Omental fat pad (tissue), 4 donors: ENCODE data around the gene TEX261. TPM values are rescaled to one million over a fixed set of nuclear protein-coding genes. Genes with fewer than 3 reads are reported as not detected.
A peak's percentile ranks its signal among the peaks of the same experiment; 100 is the strongest.

ENCODE experiments used
- ATAC-seq: fragments of 150-250 bp; one replicate; pipeline ENCODE4 v1.9.1; 2016; ENCODE audit warnings: mild to moderate bottlenecking, moderate library complexity; ENCODE audit not compliant: low FRiP score
- DNase-seq: peaks from one replicate; pipeline ENCODE4 v3.0.0-alpha.2; 2019; ENCODE audit warnings: low spot score
- CTCF ChIP-seq, 3 donors: fragments of 450-650 bp; IDR thresholded peaks; one replicate each; pipeline ENCODE4 v1.5.1; 2016 to 2017; ENCODE audit warnings: antibody characterized with exemption in 3 of 3, mild to moderate bottlenecking in 3 of 3, moderate library complexity in 2 of 3
- total RNA-seq, 4 donors: library from RNA; depleted of rRNA; stranded (reverse); fragments of >200 nt; gene quantifications; one replicate each; pipeline ENCODE4 v1.1.0, GENCODE V29; 2016

The TEX261 gene
- total RNA-seq, 4 donors from 2014 or later: 33.6 to 63.0 (median 41.1) TPM

- ATAC-seq: no peak
- DNase-seq: no peak
- no peak for TF ChIP-seq CTCF (IDR thresholded peaks at IDR 0.05)
These were observed 39.8 kb downstream of the TEX261 start for GRCh38 chr2:70954886-70955285.

DNA sequence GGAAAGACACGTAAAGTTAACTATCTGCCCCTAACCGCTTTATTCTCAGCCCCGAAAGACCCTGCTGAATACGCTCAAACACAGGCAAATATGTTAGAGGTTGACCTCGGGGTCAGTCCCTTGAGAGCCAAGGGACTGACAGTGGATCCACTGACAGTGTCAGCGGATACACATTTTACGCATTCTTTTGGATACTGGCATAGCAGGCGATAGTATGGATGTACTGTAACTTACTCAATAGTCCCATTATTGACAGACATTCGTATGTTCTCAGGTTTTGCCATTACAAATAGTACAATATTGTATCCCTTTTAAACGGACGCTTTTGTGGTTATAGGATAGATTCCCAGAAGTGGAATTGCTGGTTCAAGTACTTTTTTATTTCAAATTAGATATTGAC, 45.6 kb downstream of the TEX261 start:
- TF ChIP-seq CTCF (IDR thresholded peaks at IDR 0.05): no peak
- ATAC-seq (no peak), DNase-seq (no peak)

- peak; percentile 87 for ATAC-seq
- peak; percentile 77 for DNase-seq
- TF ChIP-seq CTCF (IDR thresholded peaks at IDR 0.05): no peak
These were observed 46.2 kb downstream of the TEX261 start for GRCh38 chr2:70948337-70949003.

DNA sequence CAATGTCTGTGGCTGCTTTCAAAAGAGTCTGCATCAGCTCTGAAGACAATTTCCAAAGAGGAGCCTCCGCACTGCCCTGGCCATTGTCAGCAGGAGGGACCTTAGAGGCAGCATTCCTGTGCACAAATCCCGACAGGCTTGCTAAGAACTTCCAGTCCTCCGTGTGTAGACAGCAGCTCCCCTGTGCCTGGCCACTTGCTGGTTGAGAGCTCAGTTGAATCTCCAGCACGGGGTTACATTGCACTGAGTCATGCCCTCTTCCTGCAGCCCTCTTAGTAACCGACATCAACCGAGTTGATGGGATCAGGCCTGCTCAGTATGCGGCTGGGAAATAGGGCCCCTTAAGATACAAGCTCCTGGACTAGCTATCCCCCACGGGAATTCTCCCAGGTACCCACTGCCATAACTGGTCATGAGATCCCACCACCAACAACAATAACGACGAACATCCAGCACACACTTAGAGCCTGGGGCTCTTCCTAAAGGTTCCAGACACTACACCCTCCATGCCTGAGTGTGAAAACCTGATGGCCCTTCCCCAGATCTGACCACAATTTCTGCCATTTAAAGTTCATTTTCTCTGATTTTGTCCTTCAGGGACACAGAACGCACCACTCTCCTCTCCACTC, 47.0 kb downstream of the TEX261 start:
- no peak for ATAC-seq
- DNase-seq: no peak
- TF ChIP-seq CTCF (IDR thresholded peaks at IDR 0.05): no peak

- no peak for TF ChIP-seq CTCF (IDR thresholded peaks at IDR 0.05)
- no peak for DNase-seq
- no peak for ATAC-seq
These were observed 47.7 kb downstream of the TEX261 start for GRCh38 chr2:70946832-70947442.

DNA sequence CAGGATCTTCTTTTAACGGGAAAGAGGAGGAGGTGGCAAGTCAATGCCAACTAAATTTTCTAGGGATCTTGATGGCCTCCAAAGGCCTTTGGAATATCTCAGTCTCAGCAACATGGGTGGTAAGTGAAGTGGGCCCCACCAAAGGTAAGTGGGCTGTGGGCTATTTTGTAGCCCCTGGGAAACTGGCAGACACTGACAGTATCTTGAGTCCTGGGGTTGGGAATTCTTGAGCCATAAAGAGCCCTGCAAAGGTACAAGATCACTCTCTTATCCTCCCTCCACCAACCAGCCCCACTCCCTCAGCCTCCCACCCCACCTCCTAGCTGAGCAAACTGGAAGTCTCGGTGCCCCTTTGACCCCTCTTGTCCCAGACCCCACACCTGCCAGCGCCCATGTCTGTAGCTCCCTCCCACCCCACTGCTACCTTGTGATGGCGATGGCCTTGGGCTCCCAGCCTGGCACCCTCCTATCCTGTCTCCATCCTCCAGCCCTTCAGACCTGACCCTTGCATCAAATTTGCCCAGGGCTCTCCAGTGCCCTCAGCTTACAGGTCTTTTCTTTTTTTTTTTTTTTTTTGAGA, 50.5 kb downstream of the TEX261 start:
- DNase-seq: no peak
- TF ChIP-seq CTCF (IDR thresholded peaks at IDR 0.05): no peak
- no peak for ATAC-seq
